ENCODE results near the gene TM4SF18. TPM values are rescaled to one million over a fixed set of nuclear protein-coding genes. Genes with fewer than 3 reads are reported as not detected.

TM4SF18 gene
- total and polyA plus RNA-seq, 11 donors = 4.5 to 19.9 (median 8.9) TPM

DNA sequence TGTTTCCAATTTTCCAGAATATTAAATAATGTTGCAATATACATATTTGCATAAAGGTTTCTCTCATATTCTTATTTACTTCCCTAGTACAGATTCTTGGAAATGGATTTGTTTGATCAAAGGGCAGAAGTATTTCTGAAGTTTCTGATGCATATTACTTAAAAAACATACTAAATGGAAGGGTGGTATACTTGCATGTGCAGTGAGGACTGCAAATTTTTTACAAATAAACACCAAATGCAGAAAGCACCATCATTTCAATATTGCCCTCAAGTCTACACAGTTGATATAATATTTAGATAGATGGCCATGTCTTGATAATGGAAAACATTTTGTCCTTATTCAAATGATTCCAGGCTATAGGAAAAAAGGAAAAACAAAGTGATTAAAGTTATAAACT is 12.3 kb downstream of the TM4SF18 start:
- Histone ChIP-seq H3K4me1 (peaks cover 0 to 4% (median 0%) of the 10 kb centered on the region in 12 donors), H3K4me3 (no peak overlapping the region), H3K9me3 (no peaks in the 10 kb centered on the region), H3K27ac (no peak overlapping the region), H3K27me3 (no peaks in the 10 kb centered on the region), H3K36me3 (peaks cover 0 to 12% (median 0%) of the 10 kb centered on the region in 9 donors)
- intact Hi-C loops (cut with DNase I) = no loop called here
- TF ChIP-seq, protein P1, sequence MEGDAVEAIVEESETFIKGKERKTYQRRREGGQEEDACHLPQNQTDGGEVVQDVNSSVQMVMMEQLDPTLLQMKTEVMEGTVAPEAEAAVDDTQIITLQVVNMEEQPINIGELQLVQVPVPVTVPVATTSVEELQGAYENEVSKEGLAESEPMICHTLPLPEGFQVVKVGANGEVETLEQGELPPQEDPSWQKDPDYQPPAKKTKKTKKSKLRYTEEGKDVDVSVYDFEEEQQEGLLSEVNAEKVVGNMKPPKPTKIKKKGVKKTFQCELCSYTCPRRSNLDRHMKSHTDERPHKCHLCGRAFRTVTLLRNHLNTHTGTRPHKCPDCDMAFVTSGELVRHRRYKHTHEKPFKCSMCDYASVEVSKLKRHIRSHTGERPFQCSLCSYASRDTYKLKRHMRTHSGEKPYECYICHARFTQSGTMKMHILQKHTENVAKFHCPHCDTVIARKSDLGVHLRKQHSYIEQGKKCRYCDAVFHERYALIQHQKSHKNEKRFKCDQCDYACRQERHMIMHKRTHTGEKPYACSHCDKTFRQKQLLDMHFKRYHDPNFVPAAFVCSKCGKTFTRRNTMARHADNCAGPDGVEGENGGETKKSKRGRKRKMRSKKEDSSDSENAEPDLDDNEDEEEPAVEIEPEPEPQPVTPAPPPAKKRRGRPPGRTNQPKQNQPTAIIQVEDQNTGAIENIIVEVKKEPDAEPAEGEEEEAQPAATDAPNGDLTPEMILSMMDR (IDR thresholded peaks at IDR 0.05) = no peak
- TF ChIP-seq POLR2A (IDR thresholded peaks at IDR 0.05) = no peak
- DNase-seq = no peak
- no peak for ATAC-seq

DNA sequence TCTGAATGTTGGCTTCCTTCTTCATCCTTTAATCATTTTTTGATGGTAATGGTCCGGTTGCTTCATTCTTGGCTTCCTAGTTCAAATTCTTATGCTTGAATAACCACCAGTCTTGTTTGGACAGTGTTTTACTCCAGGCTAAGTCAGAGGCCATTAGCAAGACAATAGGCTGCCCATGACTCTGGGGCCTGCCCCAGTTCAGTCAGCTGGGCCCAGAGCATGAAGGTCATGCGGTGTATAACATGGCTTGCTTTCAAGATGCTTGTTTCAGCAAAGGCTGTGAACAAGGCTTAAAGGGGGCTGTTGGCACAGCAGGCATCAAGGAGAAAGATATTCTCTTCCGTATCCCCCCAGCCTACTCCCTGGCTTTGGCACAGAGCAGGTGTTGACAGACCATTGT is 13.7 kb downstream of the TM4SF18 start:
- H3K27ac ChIP-seq = no peak overlapping the region
- peaks cover 0 to 12% (median 0%) of the 10 kb centered on the region in 12 donors for H3K4me1 ChIP-seq
- H3K4me3 ChIP-seq = no peak overlapping the region
- DNase-seq (no peak), ATAC-seq (no peak)
- no peaks in the 10 kb centered on the region for H3K9me3 ChIP-seq
- intact Hi-C loops (cut with DNase I) = no loop called here
- 88 to 94% (median 88%) methylated on average over 3 of the region's 3 CpGs for WGBS, 4 donors
- peaks cover 0 to 12% (median 0%) of the 10 kb centered on the region in 9 donors for H3K36me3 ChIP-seq
- TF ChIP-seq, protein P1 (IDR thresholded peaks at IDR 0.05) = no peak
- TF ChIP-seq POLR2A (IDR thresholded peaks at IDR 0.05) = no peak
- H3K27me3 ChIP-seq = no peaks in the 10 kb centered on the region

DNA sequence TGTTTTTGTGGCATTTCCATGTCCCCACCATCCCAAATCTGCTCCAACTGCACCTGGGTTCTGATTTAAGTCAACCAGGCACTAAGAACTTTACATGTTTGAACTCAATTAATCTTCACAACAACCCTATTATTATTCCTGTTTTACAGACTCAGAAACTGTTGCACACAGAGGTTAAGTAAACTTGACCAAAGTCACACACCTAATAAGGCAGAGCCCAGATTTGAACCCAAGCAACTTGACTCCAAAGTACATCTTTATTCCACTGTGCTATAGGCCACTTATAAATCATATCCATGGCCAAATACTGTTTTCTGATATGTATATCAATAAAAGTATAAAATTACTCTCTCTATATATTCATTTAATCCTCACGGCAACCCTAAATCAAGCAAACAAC is 16.4 kb downstream of the TM4SF18 start:
- Histone ChIP-seq H3K27ac (no peak overlapping the region), H3K27me3 (no peaks in the 10 kb centered on the region), H3K9me3 (no peaks in the 10 kb centered on the region), H3K4me3 (no peak overlapping the region), H3K36me3 (peaks cover 0 to 11% (median 0%) of the 10 kb centered on the region in 9 donors), H3K4me1 (peaks cover 0 to 17% (median 0%) of the 10 kb centered on the region in 12 donors)
- DNase-seq (no peak), ATAC-seq (no peak)
- intact Hi-C loops (cut with DNase I) = no loop called here
- WGBS, 4 donors = 95 to 100% (median 97%) methylated on average over 1 of the region's 1 CpG
- TF ChIP-seq, protein P1 (IDR thresholded peaks at IDR 0.05) = no peak
- TF ChIP-seq POLR2A (IDR thresholded peaks at IDR 0.05) = no peak

DNA sequence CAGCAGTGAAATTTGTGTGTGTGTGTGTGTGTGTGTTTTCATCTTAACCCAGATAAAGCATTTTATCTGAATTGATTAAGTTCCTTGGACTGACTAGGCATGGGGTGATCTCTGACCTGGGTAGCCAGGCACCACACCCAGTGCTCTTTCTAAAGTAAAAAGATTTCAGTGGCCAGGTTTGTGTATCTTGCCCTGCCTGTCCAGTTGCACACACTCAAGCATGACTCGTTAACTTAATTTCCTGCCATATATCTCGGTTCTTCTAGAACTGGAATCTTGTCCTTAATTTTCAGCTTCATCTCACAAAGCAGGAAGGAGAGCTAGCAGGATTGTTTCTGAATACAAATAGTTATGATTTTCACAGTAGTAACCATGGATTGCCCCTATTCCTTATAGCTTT is 17.0 kb downstream of the TM4SF18 start:
- peaks cover 0 to 17% (median 0%) of the 10 kb centered on the region in 12 donors for H3K4me1 ChIP-seq
- H3K27me3 ChIP-seq = no peaks in the 10 kb centered on the region
- TF ChIP-seq, protein P1 (IDR thresholded peaks at IDR 0.05) = no peak
- no peak for TF ChIP-seq POLR2A (IDR thresholded peaks at IDR 0.05)
- WGBS, 4 donors = 54 to 75% (median 68%) methylated on average over 2 of the region's 2 CpGs
- no peak overlapping the region for H3K27ac ChIP-seq
- H3K36me3 ChIP-seq = peaks cover 0 to 9% (median 0%) of the 10 kb centered on the region in 9 donors
- ATAC-seq = no peak
- intact Hi-C loops (cut with DNase I) = no loop called here
- DNase-seq = no peak
- H3K9me3 ChIP-seq = no peaks in the 10 kb centered on the region
- no peak overlapping the region for H3K4me3 ChIP-seq
